Trophoblast cell (in vitro differentiated cells and primary cell): ENCODE data around the gene GALK2.

Source experiments
- DNase-seq, 2 donors: peaks; one replicate each; pipeline ENCODE4 v3.0.0-alpha.2; 2016
- H2AFZ ChIP-seq: 2 replicates; pipeline ENCODE4 v1.6.1; 2013; ENCODE audit warnings: low read length, moderate library complexity, mild to moderate bottlenecking; ENCODE audit not compliant: insufficient read depth, poor library complexity
- H2AK5ac ChIP-seq: 2 replicates; pipeline ENCODE4 v1.6.1; 2013; ENCODE audit warnings: mild to moderate bottlenecking, low read length
- H2BK120ac ChIP-seq: 2 replicates; pipeline ENCODE4 v1.6.1; 2013; ENCODE audit warnings: low read length, mild to moderate bottlenecking, moderate library complexity; ENCODE audit not compliant: insufficient read depth, poor library complexity
- H2BK12ac ChIP-seq: 2 replicates; pipeline ENCODE4 v1.6.1; 2013; ENCODE audit warnings: mild to moderate bottlenecking, low read length, moderate library complexity
- H2BK5ac ChIP-seq: 2 replicates; pipeline ENCODE4 v1.6.1; 2013; ENCODE audit warnings: low read length, low read depth, moderate library complexity, mild to moderate bottlenecking; ENCODE audit not compliant: poor library complexity
- H3K14ac ChIP-seq: 2 replicates; pipeline ENCODE4 v1.6.1; 2013; ENCODE audit warnings: mild to moderate bottlenecking, low read length
- H3K18ac ChIP-seq: 2 replicates; pipeline ENCODE4 v1.6.1; 2013; ENCODE audit warnings: mild to moderate bottlenecking, low read length
- H3K23ac ChIP-seq: 2 replicates; pipeline ENCODE4 v1.6.1; 2013; ENCODE audit warnings: low read length
- H3K27ac ChIP-seq: 2 replicates; pipeline ENCODE4 v1.5.1; 2013; ENCODE audit warnings: low read depth, mild to moderate bottlenecking, inconsistent platforms, low read length, moderate library complexity
- H3K27me3 ChIP-seq: 2 replicates; pipeline ENCODE4 v1.6.1; 2013; ENCODE audit warnings: inconsistent platforms, mild to moderate bottlenecking, low read length, moderate library complexity; ENCODE audit not compliant: insufficient read depth
- H3K36me3 ChIP-seq, 2 experiments: 1 replicate in 1 of 2; 2 replicates in 1 of 2; pipeline ENCODE4 v1.6.1; 2013; ENCODE audit warnings: low read length in 2 of 2, mild to moderate bottlenecking in 2 of 2, moderate library complexity in 1 of 2; ENCODE audit not compliant: insufficient read depth in 2 of 2, control insufficient read depth in 1 of 2
- H3K4ac ChIP-seq: 2 replicates; pipeline ENCODE4 v1.6.1; 2013; ENCODE audit warnings: low read depth, mild to moderate bottlenecking, low read length, moderate library complexity
- H3K4me1 ChIP-seq, 2 experiments: 1 replicate in 1 of 2; 2 replicates in 1 of 2; pipeline ENCODE4 v1.6.1; 2013; ENCODE audit warnings: low read length in 2 of 2, mild to moderate bottlenecking in 2 of 2, moderate library complexity in 1 of 2; ENCODE audit not compliant: insufficient read depth in 2 of 2, control insufficient read depth in 1 of 2
- H3K4me2 ChIP-seq: 2 replicates; pipeline ENCODE4 v1.6.1; 2013; ENCODE audit warnings: inconsistent platforms, mild to moderate bottlenecking, low read length, moderate library complexity
- H3K4me3 ChIP-seq: 2 replicates; pipeline ENCODE4 v1.5.1; 2013; ENCODE audit warnings: mild to moderate bottlenecking, low read depth, low read length, inconsistent platforms
- H3K79me1 ChIP-seq: one replicate; pipeline ENCODE4 v1.6.1; 2013; ENCODE audit warnings: low read length
- H3K79me2 ChIP-seq: 2 replicates; pipeline ENCODE4 v1.6.1; 2013; ENCODE audit warnings: low read length, mild to moderate bottlenecking; ENCODE audit not compliant: control insufficient read depth, insufficient read depth, poor library complexity
- H3K9ac ChIP-seq: 2 replicates; pipeline ENCODE4 v1.6.1; 2013; ENCODE audit warnings: mild to moderate bottlenecking, low read length
- H3K9me3 ChIP-seq: 2 replicates; pipeline ENCODE4 v1.6.1; 2013; ENCODE audit warnings: low read depth, mild to moderate bottlenecking, control low read depth, inconsistent platforms, low read length; ENCODE audit not compliant: insufficient read depth
- H4K12ac ChIP-seq: 2 replicates; pipeline ENCODE4 v1.6.1; 2013; ENCODE audit warnings: low read depth, mild to moderate bottlenecking, low read length, moderate library complexity
- H4K8ac ChIP-seq: 2 replicates; pipeline ENCODE4 v1.6.1; 2013; ENCODE audit warnings: low read depth, mild to moderate bottlenecking, low read length, moderate library complexity
- H4K91ac ChIP-seq: one replicate; pipeline ENCODE4 v1.6.1; 2013; ENCODE audit warnings: low read depth, mild to moderate bottlenecking, low read length, moderate library complexity
- WGBS: extraction: QIAGEN DNeasy Blood & Tissue Kit; methylation state at CpG from one replicate; pipeline ENCODE4 v1.1.7; 2013; ENCODE audit warnings: missing lambda C conversion rate; ENCODE audit not compliant: insufficient read length, insufficient coverage; ENCODE audit errors: extremely low coverage; 5-methylcytosine and 5-hydroxymethylcytosine counted together

GALK2 gene

DNA sequence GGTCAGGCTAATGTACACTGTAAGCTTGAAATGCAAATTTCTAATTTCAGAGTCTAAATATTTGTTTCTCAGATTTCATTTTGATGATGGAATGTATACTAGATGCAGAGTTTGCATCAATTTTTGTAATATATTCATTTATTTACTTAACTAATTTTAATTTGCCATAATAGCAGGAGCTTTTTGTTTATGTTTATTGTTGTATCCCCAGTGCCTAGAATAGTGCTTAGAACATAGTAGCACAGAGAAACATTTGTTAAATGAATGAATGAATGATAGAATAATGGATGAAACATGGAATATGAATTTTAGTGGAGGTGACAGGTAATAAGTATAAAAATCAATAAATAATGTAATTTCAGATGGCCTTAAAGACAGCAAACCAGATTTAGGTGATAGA lies 5.2 kb upstream of the GALK2 start:
- H3K23ac ChIP-seq = no peak overlapping the region
- no peak overlapping the region for H3K4me3 ChIP-seq
- no peak overlapping the region for H4K91ac ChIP-seq
- no peaks in the 10 kb centered on the region for H3K27me3 ChIP-seq
- no peak overlapping the region for H3K4me2 ChIP-seq
- no peak for DNase-seq
- no peaks in the 10 kb centered on the region for H3K79me1 ChIP-seq
- H3K18ac ChIP-seq = no peak overlapping the region
- H3K14ac ChIP-seq = no peak overlapping the region
- H2BK5ac ChIP-seq = no peak overlapping the region
- H3K9ac ChIP-seq = no peak overlapping the region
- no peak overlapping the region for H3K27ac ChIP-seq
- no peak overlapping the region for H2BK12ac ChIP-seq
- no peak overlapping the region for H2AK5ac ChIP-seq
- H2BK120ac ChIP-seq = no peak overlapping the region
- H2AFZ ChIP-seq = no peak overlapping the region
- H3K9me3 ChIP-seq = no peaks in the 10 kb centered on the region
- no peak overlapping the region for H4K12ac ChIP-seq
- H3K4ac ChIP-seq = no peak overlapping the region
- no peak overlapping the region for H4K8ac ChIP-seq
- no peaks in the 10 kb centered on the region for H3K79me2 ChIP-seq
- H3K4me1 ChIP-seq = no peaks in the 10 kb centered on the region
- H3K36me3 ChIP-seq = peaks cover 0 to 2% of the 10 kb centered on the region in 2 experiments

DNA sequence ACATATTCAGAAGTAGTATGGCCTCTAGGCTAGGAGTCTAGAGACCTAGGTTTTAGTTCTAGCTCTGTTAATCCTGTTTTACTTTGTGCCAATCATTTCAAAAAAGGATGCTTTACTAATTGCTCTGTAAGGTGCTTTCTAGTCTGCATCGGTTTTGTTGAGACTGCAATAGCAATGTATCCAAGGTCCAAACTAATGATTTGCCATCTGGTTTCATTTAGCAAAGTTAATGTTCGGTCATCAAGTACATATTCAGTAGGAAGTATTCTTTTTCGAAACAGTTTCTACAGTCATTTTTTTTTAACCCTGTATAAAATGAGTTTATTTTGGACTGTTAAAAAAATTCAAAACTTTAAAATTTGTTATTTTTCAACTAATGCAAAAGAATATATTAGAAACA lies 2.0 kb upstream of the GALK2 start:
- no peaks in the 10 kb centered on the region for H3K9me3 ChIP-seq
- no peak for DNase-seq
- no CpG with 5 or more reads among the region's 3 CpGs for WGBS
- H3K4me2 ChIP-seq = no peak overlapping the region
- H4K91ac ChIP-seq = no peak overlapping the region
- no peak overlapping the region for H2AK5ac ChIP-seq
- H3K23ac ChIP-seq = no peak overlapping the region
- no peak overlapping the region for H3K4me3 ChIP-seq
- peaks cover 2% of the 10 kb centered on the region for H3K79me2 ChIP-seq
- no peak overlapping the region for H3K4ac ChIP-seq
- no peak overlapping the region for H4K8ac ChIP-seq
- no peak overlapping the region for H2BK5ac ChIP-seq
- no peaks in the 10 kb centered on the region for H3K4me1 ChIP-seq
- H2AFZ ChIP-seq = no peak overlapping the region
- H3K27me3 ChIP-seq = no peaks in the 10 kb centered on the region
- no peak overlapping the region for H4K12ac ChIP-seq
- H3K9ac ChIP-seq = no peak overlapping the region
- H3K36me3 ChIP-seq = no peaks in the 10 kb centered on the region
- peaks cover 2% of the 10 kb centered on the region for H3K79me1 ChIP-seq
- H2BK120ac ChIP-seq = no peak overlapping the region
- H3K18ac ChIP-seq = no peak overlapping the region
- H3K27ac ChIP-seq = no peak overlapping the region
- no peak overlapping the region for H3K14ac ChIP-seq
- H2BK12ac ChIP-seq = no peak overlapping the region

DNA sequence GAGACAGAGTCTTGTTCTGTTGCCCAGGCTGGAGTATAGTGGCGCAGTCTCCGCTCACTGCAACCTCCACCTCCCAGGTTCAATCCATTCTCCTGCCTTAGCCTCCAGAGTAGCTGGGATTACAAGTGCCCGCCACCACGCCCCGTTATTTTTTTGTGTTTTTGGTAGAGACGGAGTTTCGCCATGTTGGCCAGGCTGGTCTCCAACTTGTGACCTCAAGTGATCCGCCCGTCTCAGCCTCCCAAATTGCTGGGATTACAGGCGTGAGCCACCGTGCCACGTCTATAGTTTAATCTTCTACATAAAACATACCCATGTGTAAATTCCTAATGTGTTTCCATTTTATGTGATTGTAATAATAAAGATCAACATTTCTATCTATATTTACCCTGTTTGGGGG lies 1.7 kb downstream of the GALK2 start:
- Histone ChIP-seq H3K9me3 (no peaks in the 10 kb centered on the region), H3K27ac (no peak overlapping the region), H2AK5ac (no peak overlapping the region), H3K4me2 (no peak overlapping the region), H2BK5ac (no peak overlapping the region), H3K27me3 (no peaks in the 10 kb centered on the region), H2BK120ac (no peak overlapping the region), H4K12ac (no peak overlapping the region), H3K14ac (no peak overlapping the region), H3K18ac (no peak overlapping the region), H3K4me1 (no peaks in the 10 kb centered on the region), H3K36me3 (no peaks in the 10 kb centered on the region), H3K4me3 (no peak overlapping the region), H2AFZ (no peak overlapping the region), H2BK12ac (no peak overlapping the region), H3K23ac (no peak overlapping the region), H3K79me1 (peaks cover 2% of the 10 kb centered on the region), H4K91ac (no peak overlapping the region), H3K79me2 (peaks cover 2% of the 10 kb centered on the region), H3K9ac (no peak overlapping the region), H3K4ac (no peak overlapping the region), H4K8ac (no peak overlapping the region)
- no peak for DNase-seq
- no CpG with 5 or more reads among the region's 12 CpGs for WGBS

DNA sequence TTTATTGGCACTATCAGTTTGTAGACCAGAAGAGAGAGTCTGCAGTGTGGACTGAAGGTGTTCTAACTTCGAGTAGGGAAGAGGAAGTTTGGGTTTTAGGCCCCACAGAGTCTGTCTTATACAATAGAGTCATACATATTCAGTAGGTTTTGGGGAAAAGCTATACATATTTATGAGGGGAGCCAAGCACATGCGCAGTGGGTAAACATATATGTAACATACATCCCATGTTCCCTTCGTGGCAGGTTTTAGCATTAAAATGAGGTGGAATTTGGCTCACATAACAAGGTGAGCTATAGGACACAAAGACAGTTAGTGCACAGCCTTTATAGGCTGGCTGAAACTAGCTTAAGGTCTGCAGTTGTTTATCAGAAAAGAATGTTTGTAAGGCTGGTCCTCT lies 4.9 kb downstream of the GALK2 start:
- no peak overlapping the region for H3K4me2 ChIP-seq
- H3K18ac ChIP-seq = no peak overlapping the region
- H3K14ac ChIP-seq = no peak overlapping the region
- no peak overlapping the region for H3K4ac ChIP-seq
- H3K9ac ChIP-seq = no peak overlapping the region
- DNase-seq = no peak
- peaks cover 2% of the 10 kb centered on the region for H3K79me1 ChIP-seq
- H3K27ac ChIP-seq = no peak overlapping the region
- H3K9me3 ChIP-seq = no peaks in the 10 kb centered on the region
- H2AFZ ChIP-seq = no peak overlapping the region
- H3K4me3 ChIP-seq = no peak overlapping the region
- no peak overlapping the region for H3K23ac ChIP-seq
- no CpG with 5 or more reads among the region's 3 CpGs for WGBS
- no peak overlapping the region for H2BK5ac ChIP-seq
- H3K36me3 ChIP-seq = peaks cover 2 to 4% of the 10 kb centered on the region in 2 experiments
- H2BK12ac ChIP-seq = no peak overlapping the region
- no peak overlapping the region for H2AK5ac ChIP-seq
- no peak overlapping the region for H2BK120ac ChIP-seq
- no peak overlapping the region for H4K12ac ChIP-seq
- H3K79me2 ChIP-seq = peaks cover 2% of the 10 kb centered on the region
- no peaks in the 10 kb centered on the region for H3K4me1 ChIP-seq
- no peak overlapping the region for H4K8ac ChIP-seq
- no peak overlapping the region for H4K91ac ChIP-seq
- H3K27me3 ChIP-seq = no peaks in the 10 kb centered on the region
